ENCODE data around the gene BBS10. TPM values are rescaled to one million over a fixed set of nuclear protein-coding genes. Genes with fewer than 3 reads are reported as not detected.

Gene BBS10
- total RNA-seq, 1 experiment from 2014 or later = 8.2 TPM

- TF ChIP-seq CREB1 (CRISPR knock-in tag; IDR thresholded peaks at IDR 0.05) = no peak
These were observed 35.9 kb downstream of the BBS10 start (continued) for GRCh38 chr12:76312315-76312714.

- TF ChIP-seq MXD4 (CRISPR knock-in tag; IDR thresholded peaks at IDR 0.05; ENCODE audit: borderline replicate concordance) (no peak), CREM (CRISPR knock-in tag; IDR thresholded peaks at IDR 0.05) (no peak), ZNF281 (CRISPR knock-in tag; IDR thresholded peaks at IDR 0.05) (no peak), FOXJ3 (CRISPR knock-in tag; IDR thresholded peaks at IDR 0.05; ENCODE audit: borderline replicate concordance) (no peak), ETV6 (CRISPR knock-in tag; IDR thresholded peaks at IDR 0.05) (no peak), IRF2 (CRISPR knock-in tag; IDR thresholded peaks at IDR 0.05; ENCODE audit: borderline replicate concordance, low read depth) (no peak), NFATC4 (CRISPR knock-in tag; IDR thresholded peaks at IDR 0.05) (no peak), TCF7 (CRISPR knock-in tag; IDR thresholded peaks at IDR 0.05; ENCODE audit: low read depth) (no peak), ZNF317 (CRISPR knock-in tag; IDR thresholded peaks at IDR 0.05; ENCODE audit: borderline replicate concordance, low read depth) (no peak), NFYB (CRISPR knock-in tag; conservative IDR thresholded peaks at IDR 0.05; ENCODE audit: low read depth) (no peak), ARID4B (CRISPR knock-in tag; IDR thresholded peaks at IDR 0.05; ENCODE audit: borderline replicate concordance) (no peak), ZNF263 (CRISPR knock-in tag; IDR thresholded peaks at IDR 0.05; ENCODE audit: low read depth) (no peak), TEAD1 (CRISPR knock-in tag; IDR thresholded peaks at IDR 0.05) (no peak)
- TF ChIP-seq, protein P1, sequence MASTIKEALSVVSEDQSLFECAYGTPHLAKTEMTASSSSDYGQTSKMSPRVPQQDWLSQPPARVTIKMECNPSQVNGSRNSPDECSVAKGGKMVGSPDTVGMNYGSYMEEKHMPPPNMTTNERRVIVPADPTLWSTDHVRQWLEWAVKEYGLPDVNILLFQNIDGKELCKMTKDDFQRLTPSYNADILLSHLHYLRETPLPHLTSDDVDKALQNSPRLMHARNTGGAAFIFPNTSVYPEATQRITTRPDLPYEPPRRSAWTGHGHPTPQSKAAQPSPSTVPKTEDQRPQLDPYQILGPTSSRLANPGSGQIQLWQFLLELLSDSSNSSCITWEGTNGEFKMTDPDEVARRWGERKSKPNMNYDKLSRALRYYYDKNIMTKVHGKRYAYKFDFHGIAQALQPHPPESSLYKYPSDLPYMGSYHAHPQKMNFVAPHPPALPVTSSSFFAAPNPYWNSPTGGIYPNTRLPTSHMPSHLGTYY (CRISPR knock-in tag; IDR thresholded peaks at IDR 0.05) = no peak
- TF ChIP-seq, protein P2, sequence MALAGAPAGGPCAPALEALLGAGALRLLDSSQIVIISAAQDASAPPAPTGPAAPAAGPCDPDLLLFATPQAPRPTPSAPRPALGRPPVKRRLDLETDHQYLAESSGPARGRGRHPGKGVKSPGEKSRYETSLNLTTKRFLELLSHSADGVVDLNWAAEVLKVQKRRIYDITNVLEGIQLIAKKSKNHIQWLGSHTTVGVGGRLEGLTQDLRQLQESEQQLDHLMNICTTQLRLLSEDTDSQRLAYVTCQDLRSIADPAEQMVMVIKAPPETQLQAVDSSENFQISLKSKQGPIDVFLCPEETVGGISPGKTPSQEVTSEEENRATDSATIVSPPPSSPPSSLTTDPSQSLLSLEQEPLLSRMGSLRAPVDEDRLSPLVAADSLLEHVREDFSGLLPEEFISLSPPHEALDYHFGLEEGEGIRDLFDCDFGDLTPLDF (CRISPR knock-in tag; IDR thresholded peaks at IDR 0.05) = no peak
- TF ChIP-seq, protein P3, sequence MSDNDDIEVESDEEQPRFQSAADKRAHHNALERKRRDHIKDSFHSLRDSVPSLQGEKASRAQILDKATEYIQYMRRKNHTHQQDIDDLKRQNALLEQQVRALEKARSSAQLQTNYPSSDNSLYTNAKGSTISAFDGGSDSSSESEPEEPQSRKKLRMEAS (CRISPR knock-in tag; IDR thresholded peaks at IDR 0.05) = no peak
- TF ChIP-seq, protein P4, sequence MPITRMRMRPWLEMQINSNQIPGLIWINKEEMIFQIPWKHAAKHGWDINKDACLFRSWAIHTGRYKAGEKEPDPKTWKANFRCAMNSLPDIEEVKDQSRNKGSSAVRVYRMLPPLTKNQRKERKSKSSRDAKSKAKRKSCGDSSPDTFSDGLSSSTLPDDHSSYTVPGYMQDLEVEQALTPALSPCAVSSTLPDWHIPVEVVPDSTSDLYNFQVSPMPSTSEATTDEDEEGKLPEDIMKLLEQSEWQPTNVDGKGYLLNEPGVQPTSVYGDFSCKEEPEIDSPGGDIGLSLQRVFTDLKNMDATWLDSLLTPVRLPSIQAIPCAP (CRISPR knock-in tag; IDR thresholded peaks at IDR 0.05) = no peak
- ATAC-seq (no peak), DNase-seq (ENCODE audit: low spot score) (no peak)
- peaks cover 16% of the 10 kb centered on the region for H3K4me1 Mint-ChIP-seq
- CTCF ChIA-PET = no interaction called here
- H3K36me3 Mint-ChIP-seq = no peaks in the 10 kb centered on the region
- H3K27ac Mint-ChIP-seq = no peak overlapping the region
- no peak overlapping the region for H3K4me3 Mint-ChIP-seq
- no peaks in the 10 kb centered on the region for H3K9me3 Mint-ChIP-seq
- H3K27me3 Mint-ChIP-seq (ENCODE audit: low read depth) = no peaks in the 10 kb centered on the region
- POLR2A ChIA-PET = interaction anchor here (1.0 kb wide), 1 partner anchor 36 kb away, joined by 3 read pairs; the partner anchor contains the start of gene BBS10
These were observed 36.4 kb downstream of the BBS10 start for GRCh38 chr12:76311796-76312195.
